Activated T-cell treated with anti-CD3 and anti-CD28 coated beads for 24 hours (primary cell): Measurements from ENCODE around the gene GABARAP.

Experiments
- DNase-seq: peaks from one replicate; pipeline ENCODE4 v3.0.0-alpha.2; 2020; ENCODE audit warnings: low read depth

GABARAP gene

DNA sequence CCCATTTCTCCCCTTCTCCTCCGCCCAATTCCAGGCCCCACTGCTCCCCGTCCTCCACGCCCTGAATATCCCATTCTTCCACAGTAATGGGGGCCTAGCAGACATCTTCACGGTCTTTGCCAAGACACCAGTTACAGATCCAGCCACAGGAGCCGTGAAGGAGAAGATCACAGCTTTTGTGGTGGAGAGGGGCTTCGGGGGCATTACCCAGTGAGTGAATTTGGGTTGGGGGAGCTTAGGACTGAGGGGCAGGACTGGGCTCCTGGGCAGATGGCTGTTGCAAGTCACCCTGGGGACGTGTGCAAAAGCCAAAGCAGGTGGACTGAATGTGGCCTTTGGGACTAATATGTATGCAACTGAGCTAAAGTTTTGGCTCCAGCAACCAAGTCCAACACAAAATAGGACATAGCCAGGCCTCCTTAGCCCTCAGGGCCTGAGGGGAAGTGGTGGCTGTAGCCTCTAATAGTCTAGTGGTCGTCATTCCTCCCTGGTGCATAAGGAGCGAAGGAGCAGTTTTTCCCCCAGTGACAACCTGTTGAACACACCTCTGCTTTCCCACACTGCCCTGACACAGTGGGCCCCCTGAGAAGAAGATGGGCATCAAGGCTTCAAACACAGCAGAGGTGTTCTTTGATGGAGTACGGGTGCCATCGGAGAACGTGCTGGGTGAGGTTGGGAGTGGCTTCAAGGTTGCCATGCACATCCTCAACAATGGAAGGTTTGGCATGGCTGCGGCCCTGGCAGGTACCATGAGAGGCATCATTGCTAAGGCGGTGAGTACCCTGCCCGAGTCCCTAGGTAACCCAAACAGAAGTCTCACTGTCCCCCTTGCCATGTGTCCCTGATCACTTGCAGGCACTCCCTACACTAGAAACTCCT, 19.9 kb downstream of the GABARAP start:
- no peak for DNase-seq

DNA sequence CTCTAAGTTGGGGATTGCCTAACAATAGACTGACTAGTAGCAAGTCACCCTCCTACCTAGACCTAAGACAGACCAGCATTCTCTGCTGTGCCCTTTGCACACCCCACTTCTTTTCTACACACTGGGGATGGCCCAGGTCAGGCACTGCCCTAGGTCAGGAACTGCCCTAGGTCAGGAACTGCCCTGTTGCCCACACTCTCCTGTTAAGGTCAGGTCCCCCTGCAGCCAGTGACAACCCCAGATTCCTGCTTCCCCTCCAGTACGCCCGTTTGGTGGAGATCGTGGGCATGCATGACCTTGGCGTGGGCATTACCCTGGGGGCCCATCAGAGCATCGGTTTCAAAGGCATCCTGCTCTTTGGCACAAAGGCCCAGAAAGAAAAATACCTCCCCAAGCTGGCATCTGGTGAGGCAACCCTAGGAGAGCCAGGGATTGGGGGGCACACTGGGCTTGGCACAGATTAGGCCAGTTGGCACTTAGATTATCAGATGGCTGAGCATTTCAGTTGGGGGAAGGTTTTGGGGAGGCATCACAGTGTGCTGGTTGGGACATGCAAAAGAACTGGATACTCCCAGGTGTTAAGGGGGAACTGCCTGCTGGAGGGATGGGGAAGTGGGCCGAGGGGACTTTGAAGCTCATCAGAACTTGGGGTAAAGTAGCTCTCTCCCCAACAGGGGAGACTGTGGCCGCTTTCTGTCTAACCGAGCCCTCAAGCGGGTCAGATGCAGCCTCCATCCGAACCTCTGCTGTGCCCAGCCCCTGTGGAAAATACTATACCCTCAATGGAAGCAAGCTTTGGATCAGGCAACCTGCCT, 20.8 kb downstream of the GABARAP start:
- DNase-seq: no peak

DNA sequence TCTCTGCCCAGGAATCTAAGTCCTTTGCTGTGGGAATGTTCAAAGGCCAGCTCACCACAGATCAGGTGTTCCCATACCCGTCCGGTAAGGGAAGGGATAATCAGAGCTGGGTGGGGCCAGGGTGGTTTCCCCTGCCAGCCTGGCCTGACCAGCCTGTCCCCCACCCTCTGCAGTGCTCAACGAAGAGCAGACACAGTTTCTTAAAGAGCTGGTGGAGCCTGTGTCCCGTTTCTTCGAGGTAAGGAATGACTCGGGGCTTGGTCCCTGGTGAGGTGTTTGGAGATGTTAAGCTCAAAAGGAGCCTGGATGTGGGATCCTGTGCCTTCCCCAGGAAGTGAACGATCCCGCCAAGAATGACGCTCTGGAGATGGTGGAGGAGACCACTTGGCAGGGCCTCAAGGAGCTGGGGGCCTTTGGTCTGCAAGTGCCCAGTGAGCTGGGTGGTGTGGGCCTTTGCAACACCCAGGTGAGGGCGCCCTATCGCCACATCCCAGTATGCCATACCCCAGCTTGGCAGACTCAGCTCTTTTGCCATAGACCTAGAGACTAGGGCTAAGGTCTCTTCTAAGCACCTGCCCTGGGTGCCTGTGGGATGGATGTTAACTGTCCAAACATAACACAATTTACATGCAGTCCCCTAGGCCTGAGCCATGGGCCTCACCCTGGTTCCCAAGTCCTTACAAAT, 21.5 kb downstream of the GABARAP start:
- DNase-seq: peak; percentile 37

DNA sequence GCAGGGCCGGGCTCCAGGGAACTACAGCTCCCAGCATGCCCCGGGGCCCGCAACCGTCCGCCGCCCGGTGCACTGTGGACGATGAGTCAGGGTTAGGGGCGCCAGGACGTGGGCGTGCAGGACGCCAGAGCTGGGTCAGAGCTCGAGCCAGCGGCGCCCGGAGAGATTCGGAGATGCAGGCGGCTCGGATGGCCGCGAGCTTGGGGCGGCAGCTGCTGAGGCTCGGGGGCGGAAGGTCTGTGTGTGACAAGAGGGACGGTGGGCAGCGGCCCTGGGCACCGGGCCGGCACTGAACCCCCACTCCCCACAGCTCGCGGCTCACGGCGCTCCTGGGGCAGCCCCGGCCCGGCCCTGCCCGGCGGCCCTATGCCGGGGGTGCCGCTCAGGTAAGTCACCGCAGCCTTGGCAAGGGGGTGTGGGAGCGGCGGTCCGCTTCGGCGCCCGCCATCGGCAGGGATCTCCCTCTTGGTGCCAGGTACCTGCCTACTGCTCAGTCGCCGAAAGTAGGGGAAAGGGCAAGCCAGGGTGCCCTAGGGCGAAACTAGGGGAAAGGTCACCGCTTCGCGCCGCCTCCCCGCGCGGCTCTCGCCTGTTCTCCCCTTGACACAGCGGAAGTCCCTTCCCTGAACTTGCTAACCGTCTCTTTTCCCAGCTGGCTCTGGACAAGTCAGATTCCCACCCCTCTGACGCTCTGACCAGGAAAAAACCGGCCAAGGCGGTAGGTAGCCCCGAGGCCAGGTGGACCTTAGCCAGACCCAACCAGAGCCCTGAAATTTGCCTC, 22.2 kb downstream of the GABARAP start, which contains the start of the genes ACADVL and DLG4:
ACADVL (plus strand) TSS at position 127 of the 781 bp plus-strand sequence; CDS start at position 174, 47 bp downstream.
DLG4 (minus strand) TSS at position 25 of the 781 bp plus-strand sequence.
- DNase-seq: peak; percentile 72

DNA sequence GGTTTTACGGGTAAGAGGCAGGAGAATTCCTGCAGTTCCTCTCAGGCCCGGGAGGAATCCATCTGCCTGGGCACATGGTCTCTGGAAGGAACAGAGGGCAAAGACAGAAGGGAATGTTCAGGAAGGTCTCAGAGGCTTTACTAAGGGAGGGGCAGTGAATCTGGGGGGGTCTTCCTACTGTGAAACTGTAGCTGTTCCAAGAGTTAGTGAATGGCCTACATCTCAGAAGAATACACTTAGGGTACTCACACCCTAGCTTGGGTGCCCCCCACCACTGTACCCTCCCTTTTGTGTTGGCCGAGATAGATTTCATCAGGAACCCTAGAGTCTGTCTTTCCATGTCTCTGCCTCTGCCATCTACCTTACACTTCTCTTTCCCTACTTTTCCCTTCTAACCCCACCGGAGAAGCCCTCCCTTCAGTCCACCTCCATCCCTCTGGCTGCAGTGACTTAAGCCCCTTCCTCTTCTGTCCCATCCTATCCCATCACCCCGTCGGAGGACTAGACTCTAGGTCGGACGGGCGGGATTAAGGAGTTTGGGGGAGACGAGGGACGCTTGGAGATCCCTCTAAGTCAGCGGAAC, 22.9 kb downstream of the GABARAP start:
- DNase-seq: no peak

DNA sequence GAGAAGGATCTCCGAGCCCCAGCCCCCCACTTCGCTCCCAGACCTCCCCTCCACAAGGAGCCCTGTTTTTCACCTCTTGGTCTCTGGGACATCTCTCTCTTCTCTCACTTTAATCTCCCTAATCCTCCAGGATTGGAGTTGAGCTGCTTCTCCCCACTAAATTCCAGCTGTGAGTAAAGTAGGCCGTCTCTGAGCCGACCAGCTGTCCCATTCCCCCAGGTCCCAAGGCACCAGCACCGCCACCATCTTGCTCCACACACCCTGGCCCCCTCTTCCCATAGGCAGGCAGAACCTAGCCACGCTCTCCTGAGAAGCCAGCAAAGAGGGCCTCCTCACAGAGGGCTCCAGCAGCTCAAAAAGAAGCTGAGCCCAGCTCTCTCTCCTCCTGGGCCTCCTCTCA, 23.5 kb downstream of the GABARAP start:
- no peak for DNase-seq

DNA sequence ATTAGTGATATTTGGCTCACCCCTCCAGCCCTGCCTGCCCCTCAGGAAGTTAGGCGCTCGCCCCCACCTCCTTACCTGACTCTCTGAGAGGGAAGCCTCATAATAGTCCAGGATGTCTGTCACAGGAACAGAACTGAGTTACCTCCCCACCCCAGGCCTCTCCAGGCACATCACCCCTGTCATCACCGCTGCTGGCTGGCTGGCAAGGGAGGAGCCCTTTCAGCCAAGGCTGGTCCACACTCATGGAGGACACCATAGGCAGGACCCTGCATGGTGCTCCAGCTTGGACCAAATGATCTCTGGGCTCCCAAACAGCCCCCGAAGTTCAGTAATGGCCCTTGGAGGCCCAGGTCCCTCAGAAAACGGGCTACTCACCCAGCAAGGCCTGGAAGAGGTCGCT, 24.1 kb downstream of the GABARAP start:
- no peak for DNase-seq

DNA sequence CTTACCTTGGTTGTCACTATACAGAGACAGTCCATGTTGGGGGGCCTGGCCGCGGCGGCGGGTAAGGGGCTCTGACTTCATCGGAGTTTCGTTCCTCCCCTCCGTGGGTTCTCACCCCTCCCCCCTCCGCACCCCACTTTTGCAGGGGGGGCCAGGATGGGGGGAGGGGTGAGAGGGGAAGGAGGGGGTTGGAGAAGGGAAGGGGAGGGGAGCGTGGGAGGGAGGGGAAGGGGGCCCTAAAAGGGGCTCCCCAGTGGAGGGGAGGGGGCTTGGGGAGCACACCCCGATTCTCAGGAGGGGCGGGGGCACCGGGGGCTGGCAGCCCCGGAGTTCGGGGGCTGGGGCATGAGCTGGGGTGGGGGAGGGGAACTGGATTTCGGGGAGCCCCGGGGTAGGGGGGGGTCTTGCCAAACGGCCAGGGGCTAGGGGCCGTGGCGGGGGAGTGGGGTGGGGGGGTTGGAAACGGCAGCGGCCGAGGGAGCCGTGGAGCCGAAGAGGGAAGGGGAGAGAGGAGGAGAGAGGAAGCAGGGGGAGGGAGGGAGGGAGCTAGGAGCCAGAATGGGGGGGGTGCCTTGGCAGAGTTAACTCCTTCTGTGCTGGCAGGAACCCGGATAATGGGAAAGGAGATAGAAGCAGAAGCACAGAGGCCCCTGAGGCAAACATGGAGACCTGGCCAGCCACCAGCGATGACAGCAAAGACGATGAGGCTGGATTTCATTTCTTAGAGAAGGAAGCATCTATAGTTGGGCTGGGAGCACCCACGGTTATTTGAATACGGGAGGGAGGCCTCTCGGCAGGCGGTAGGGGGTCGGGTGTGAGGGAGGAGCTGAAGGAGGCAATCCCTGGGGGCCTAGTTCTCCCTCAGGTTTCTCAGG, 24.9 kb downstream of the GABARAP start:
- DNase-seq: no peak

DNA sequence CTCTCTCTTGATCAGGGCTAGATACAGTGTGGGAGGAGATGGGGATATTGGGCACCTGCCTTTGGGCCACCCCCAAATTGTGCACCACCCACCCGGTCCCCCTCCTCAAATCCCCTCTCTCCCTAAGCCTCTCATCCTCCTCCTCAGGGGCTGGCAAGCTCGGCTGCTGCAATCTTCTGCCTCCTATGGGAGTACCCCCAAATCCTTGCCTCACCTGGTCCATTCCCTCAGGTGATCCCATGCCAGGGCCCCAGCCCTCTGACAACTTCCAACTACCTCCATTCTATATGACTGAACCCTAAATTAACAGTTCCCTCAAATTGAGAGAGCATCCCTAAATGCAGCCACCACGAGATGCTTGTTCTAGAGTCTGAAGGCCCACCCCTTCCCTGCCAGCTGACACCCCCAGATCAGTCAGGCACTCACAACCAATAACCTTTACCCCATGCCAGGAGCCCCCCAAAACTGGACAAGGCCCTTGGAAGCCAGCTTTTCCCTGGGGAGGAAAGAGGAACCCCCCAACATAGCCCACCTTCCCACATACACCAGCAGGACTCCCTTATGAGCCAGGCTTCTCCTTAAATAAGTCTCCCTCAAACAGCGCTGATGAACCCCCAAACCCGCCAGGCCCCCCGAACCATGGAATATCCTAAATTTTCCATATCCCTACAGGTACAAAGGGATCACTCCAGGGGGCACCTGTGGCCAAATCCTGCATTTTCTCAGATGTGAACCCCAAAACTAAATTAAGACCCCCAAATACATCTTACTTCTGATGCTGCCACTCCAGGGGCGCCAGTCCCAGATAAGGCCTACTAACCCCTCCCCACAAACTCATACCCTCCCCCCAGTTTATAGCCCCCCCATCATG, 25.8 kb downstream of the GABARAP start:
- DNase-seq: no peak

DNA sequence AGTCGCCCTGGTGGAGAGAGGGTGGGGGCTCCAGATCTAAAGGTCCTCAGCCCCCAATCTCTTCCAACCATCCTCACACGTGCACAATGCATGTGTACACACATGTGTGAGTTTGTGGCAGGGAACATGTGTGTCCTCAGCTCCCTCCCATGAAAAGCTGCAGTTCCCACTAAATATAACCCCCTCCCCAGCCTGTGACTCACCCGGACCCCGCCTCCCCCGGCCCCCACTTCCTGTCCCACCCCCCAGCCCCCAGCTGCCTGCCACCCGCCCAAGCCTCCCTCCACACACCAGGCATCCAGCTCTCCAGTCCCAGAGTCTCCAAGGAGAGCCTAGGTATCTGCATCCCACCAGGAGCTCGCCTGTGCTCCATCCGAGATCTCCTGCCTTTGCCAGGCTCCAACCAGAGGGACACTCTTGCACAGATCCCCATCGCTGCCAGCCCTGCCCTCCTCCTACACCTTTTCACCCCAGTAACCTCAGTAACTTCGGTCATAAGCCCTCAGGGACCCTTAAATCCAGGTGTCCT, 26.5 kb downstream of the GABARAP start:
- DNase-seq: no peak

DNA sequence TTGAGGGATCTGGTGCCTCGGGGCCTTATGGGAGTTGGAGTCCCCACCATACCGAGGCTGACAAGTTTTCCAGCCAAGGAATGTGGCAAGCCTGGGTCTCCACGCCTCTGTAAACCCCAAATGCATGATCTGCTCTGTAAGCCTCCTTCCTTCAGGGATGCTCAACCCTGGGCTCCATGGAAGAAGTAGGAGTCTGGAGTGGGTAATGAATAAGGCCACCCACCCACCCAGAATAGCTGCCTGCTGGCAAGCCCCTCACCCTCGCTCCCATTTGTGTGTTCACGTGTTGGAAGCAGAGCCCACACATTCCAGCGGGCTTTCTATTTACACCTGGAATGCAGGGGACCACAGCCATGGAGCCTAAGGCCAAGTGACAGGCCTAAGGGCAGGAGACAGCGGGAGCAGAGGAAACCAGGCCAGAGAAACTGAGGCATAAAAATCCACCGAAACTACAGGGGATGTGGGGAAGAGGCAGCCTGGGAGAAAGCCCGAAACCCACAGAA, 27.1 kb downstream of the GABARAP start:
- DNase-seq: no peak

DNA sequence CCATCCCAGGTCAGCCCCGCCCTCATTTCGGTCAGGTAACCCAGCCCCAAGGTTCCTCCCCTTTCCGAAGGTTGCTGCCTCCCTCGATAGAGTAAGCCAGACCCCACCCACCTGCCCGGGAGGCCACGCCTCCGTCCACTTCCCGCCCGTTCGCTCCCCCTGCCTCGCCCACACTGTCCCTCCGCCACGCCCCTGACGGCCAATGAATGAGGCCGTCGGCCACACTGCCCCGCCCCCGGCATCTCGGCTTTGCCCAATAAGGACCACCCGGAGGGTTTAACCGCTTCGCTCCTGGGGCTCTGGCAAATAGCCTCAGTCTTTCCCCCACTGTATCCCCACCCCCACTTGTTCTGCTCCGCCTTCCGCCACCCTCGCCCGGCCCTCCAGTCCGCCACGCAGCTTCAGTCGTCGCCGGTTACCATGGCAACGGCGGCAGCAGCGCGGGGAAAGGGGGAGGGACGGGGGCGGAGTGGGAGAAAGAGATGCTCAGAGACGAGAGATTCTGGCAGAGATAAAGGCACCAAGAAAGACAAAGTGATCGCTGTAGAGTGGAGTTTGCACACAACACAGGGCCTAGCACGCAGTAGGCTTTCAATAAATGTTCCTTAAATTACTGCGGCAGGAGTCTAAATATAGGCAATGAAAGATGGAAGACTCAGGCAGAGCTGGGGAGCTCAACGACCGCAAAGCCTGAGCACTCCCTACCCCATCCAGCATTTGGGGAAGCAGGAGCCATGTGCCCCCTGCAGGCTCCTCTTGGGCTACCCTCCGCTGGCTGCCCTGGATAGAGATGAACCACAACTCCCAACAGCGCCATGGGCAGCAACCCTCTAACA, 27.7 kb downstream of the GABARAP start:
- peak; percentile 99 for DNase-seq

DNA sequence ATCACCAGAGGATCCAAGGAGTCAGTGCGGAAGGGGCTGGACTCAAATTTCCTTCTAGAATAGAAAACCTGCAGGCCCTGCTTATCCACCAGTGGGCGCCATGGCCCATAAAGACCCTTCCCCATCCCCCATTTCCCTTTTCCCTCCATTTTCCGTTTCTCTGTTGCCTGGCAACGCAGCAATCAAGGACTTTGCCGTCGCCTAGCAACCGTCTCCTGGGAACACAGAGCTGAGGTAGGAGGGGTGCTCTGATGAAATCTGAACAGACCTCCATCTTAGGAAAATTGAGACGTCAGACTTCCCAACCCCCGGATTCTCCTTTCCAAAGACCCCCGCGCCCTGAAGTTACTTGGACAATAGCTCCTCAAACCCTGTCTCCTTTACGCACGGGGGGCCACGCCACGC, 28.4 kb downstream of the GABARAP start:
- no peak for DNase-seq

DNA sequence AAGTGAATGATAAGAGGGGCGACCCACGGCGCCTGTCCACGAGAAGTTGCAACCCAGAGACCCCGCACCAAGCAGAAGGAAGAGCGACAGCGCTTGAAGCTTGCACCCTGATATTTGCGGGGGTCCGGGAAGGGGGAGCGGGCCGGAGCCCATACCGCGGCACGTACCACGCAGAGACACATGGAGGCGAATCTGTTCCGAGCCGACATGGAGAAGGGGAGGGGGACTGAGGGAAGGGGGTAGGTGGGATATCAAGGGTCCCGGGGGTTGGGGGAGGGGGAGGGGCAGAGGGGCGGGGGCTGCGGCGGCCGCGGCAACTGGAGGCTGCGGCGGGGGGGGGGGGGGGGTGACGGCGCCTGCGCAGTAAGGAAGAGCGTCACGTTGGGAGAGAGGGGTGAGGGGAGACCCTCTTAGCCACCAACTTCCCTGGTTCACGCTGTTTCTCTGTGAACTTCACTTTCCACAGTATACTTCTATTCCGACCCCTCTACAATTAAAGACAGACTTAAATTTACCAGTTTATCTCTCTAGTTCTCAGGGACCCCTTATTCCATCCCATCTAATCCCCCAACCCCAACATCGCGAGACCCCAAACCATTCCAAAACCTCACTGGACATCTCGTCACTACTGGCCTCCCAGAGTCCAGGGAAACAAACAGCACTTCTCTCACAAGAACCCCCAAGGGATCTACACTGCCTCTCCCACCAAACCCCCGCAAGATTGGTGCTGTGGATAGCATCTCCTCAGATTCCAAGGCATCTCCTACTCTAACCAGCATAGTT, 30.6 kb downstream of the GABARAP start:
- DNase-seq: no peak

DNA sequence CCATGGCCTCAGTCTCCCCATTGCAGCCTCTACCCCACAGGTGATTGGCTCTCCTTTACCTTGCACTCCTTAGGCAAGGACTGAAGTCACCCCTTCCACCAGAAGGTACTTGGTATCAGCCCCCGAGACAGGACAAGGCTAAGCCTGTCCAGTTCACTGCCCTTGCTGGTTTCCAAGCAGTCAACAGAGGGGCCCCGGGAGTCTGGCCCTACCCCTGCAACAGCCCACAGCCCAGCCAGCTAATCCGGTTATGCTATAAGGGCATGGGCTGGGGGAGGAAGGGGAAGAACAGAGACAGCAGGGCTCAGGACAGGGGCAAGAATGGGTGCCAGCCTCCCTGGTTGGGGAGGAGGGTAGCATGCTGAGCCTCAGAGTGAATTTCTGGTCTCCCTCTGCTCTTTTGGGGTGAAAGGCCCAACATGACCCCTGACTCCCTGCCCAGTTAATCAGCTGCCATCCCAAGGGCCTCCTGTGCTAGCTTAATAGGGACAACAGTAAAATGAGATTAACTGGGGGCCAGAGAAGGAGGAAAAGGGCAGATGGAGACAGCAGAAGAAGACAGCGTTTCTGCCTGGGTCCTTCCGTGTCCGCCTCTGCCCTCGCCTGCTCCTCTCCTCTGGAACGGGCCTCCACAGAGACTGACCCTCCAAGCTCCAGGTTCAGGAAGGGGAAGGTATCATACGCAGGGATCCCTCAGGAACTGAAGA, 33.3 kb downstream of the GABARAP start:
- no peak for DNase-seq

DNA sequence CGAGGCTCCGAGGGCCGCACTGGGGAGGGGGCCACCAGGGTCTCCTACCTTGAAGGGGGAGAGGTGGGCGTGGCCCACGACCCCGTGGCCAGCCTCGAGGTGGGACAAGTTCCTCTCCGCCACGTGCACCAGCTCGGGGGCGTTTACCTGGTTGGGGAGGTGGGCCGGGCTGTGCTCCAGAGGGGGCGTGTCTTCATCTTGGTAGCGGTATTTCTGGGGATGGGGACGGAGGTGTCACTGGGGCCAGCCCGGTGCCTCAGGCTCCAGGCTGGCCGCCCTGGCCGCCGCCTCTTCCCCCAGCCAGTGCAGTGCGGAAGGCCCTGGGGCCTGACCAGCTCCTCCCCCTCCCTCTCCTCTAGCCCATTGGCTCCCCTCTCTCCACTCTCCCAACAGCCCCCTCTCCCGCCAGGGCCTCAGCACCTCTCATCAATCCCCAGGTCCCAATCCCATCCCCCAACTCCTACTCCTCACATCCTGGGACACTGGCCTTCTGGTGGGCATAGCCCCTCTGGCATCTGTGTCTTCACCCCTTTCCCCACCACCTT, 34.1 kb downstream of the GABARAP start:
- DNase-seq: no peak
